CD4-positive, alpha-beta T cell treated with Interleukin-12 subunit alpha and Interleukin-12 subunit beta, for 1 hour (primary cell): Measurements from ENCODE around the gene MAPK8IP3.

ENCODE experiments used
- DNase-seq: peaks from one replicate; pipeline ENCODE4 v3.0.0-alpha.2; 2020

The MAPK8IP3 gene

GRCh38 chr16:1818204-1818872 is 112.3 kb downstream of the MAPK8IP3 start:
- no peak for DNase-seq

- no peak for DNase-seq
These were observed 113.0 kb downstream of the MAPK8IP3 start for GRCh38 chr16:1818873-1819525.

DNA sequence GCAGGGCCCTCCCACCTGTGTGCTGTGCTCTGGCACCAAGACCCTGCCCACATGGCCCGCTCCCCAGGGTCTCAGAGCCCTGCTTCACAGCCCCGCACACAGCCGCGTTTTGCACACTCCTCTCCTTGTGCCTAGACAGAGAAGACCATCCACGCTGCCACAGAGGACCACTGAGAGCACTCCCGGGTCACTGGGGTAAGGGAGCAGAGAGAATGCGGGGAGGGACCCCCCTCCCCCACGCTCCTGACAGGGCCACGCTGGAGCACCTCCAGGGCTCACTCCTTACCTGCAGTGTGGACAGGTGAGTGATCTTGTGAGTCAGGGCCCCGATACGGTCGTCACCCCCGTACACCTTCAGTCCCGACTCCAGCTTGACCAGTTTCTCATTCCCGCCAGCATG is 113.6 kb downstream of the MAPK8IP3 start:
- no peak for DNase-seq
